HEK293 (cell line): Measurements from ENCODE around the gene UBAP2.

Source experiments
- CTCF ChIA-PET: fragments of 350-600 bp; formaldehyde crosslinking; extraction: SDS; loops from one replicate; lab custom pipeline; 2021; ENCODE audit warnings: antibody characterized with exemption; lab: Yijun Ruan, JAX
- POLR2A ChIA-PET: fragments of 300-600 bp; formaldehyde crosslinking; extraction: SDS; loops from one replicate; lab custom pipeline; 2020; ENCODE audit warnings: antibody characterized with exemption, inconsistent platforms; lab: Yijun Ruan, JAX
- H3K27ac ChIP-seq: fragments of 200-500 bp; sonication (Bioruptor generic); 2 replicates; pipeline ENCODE4 v1.5.1; 2014; ENCODE audit warnings: low read depth, low read length, control low read depth, inconsistent platforms; ENCODE audit errors: extremely low read depth
- H3K36me3 ChIP-seq, 2 experiments: fragments of 200-500 bp in 1 of 2; sonication (Bioruptor generic) in 1 of 2; 1 replicate in 1 of 2; 2 replicates in 1 of 2; pipeline ENCODE4 v1.5.1; 2014 to 2017; ENCODE audit warnings: inconsistent platforms in 2 of 2, low read length in 2 of 2; ENCODE audit not compliant: control insufficient read depth in 2 of 2, insufficient read depth in 1 of 2
- H3K4me1 ChIP-seq: fragments of 200-500 bp; sonication (Bioruptor generic); 2 replicates; pipeline ENCODE4 v1.5.1; 2014; ENCODE audit warnings: mild to moderate bottlenecking, low read length, inconsistent platforms; ENCODE audit not compliant: control insufficient read depth, insufficient read depth
- H3K4me3 ChIP-seq: 2 replicates; pipeline ENCODE4 v1.5.1; 2011; ENCODE audit warnings: low read depth, mild to moderate bottlenecking, control low read depth, low read length, moderate library complexity
- H3K9me3 ChIP-seq: fragments of 200-500 bp; sonication (Bioruptor generic); 2 replicates; pipeline ENCODE4 v1.5.1; 2014; ENCODE audit warnings: low read depth, low read length, inconsistent platforms; ENCODE audit not compliant: control insufficient read depth, insufficient read depth
- ELK4 ChIP-seq: IDR thresholded peaks from 2 replicates; pipeline ENCODE4 v1.6.1; 2011; ENCODE audit warnings: mild to moderate bottlenecking, low read depth, low read length, borderline replicate concordance
- GLIS2 ChIP-seq: fragments of 450-650 bp; formaldehyde crosslinking; IDR thresholded peaks from 2 replicates; pipeline ENCODE4 v1.5.1; 2016; ENCODE audit warnings: missing biosample characterization, missing genetic modification characterization
- IKZF3 ChIP-seq: fragments of 450-650 bp; IDR thresholded peaks from 2 replicates; pipeline ENCODE4 v1.5.0; 2018; ENCODE audit warnings: missing biosample characterization, mild to moderate bottlenecking, missing genetic modification characterization, moderate library complexity
- KLF16 ChIP-seq: fragments of 450-650 bp; formaldehyde crosslinking; IDR thresholded peaks from 2 replicates; pipeline ENCODE4 v1.5.1; 2017; ENCODE audit warnings: missing biosample characterization, missing genetic modification characterization
- MEIS1 ChIP-seq: sonication (generic); formaldehyde crosslinking; IDR thresholded peaks from 2 replicates; pipeline ENCODE4 v1.8.1; 2022; ENCODE audit warnings: missing genetic modification reagents, mild to moderate bottlenecking, borderline replicate concordance
- SALL2 ChIP-seq: fragments of 450-650 bp; formaldehyde crosslinking; IDR thresholded peaks from 2 replicates; pipeline ENCODE4 v1.5.0; 2017; ENCODE audit warnings: missing biosample characterization, mild to moderate bottlenecking, missing genetic modification characterization, borderline replicate concordance
- TSHZ1 ChIP-seq: fragments of 450-650 bp; formaldehyde crosslinking; IDR thresholded peaks from 2 replicates; pipeline ENCODE4 v1.5.1; 2016; ENCODE audit warnings: missing biosample characterization, missing genetic modification characterization, borderline replicate concordance
- ZBTB48 ChIP-seq: fragments of 450-650 bp; formaldehyde crosslinking; IDR thresholded peaks from 2 replicates; pipeline ENCODE4 v1.5.1; 2016; ENCODE audit warnings: missing biosample characterization, missing genetic modification characterization
- ZEB2 ChIP-seq: fragments of 450-650 bp; formaldehyde crosslinking; IDR thresholded peaks from 2 replicates; pipeline ENCODE4 v1.5.1; 2016; ENCODE audit warnings: missing biosample characterization, missing genetic modification characterization
- ZNF10 ChIP-seq: fragments of 450-650 bp; formaldehyde crosslinking; IDR thresholded peaks from 2 replicates; pipeline ENCODE4 v1.5.1; 2017; ENCODE audit warnings: missing biosample characterization, missing genetic modification characterization
- ZNF214 ChIP-seq: fragments of 450-650 bp; formaldehyde crosslinking; IDR thresholded peaks from 2 replicates; pipeline ENCODE4 v1.5.1; 2017; ENCODE audit warnings: missing biosample characterization, mild to moderate bottlenecking, missing genetic modification characterization, borderline replicate concordance
- ZNF311 ChIP-seq: fragments of 450-650 bp; formaldehyde crosslinking; IDR thresholded peaks from 2 replicates; pipeline ENCODE4 v1.5.1; 2017; ENCODE audit warnings: missing biosample characterization, missing genetic modification characterization, borderline replicate concordance
- ZNF501 ChIP-seq: fragments of 450-650 bp; formaldehyde crosslinking; IDR thresholded peaks from 2 replicates; pipeline ENCODE4 v1.5.1; 2016; ENCODE audit warnings: missing biosample characterization, missing genetic modification characterization
- ZNF514 ChIP-seq: fragments of 450-650 bp; formaldehyde crosslinking; IDR thresholded peaks from 2 replicates; pipeline ENCODE4 v1.5.1; 2016; ENCODE audit warnings: missing biosample characterization, missing genetic modification characterization
- ZNF549 ChIP-seq: fragments of 450-650 bp; IDR thresholded peaks from 2 replicates; pipeline ENCODE4 v1.5.1; 2018; ENCODE audit warnings: missing biosample characterization, missing genetic modification characterization, mild to moderate bottlenecking, inconsistent platforms, moderate library complexity
- ZNF747 ChIP-seq: fragments of 450-650 bp; formaldehyde crosslinking; IDR thresholded peaks from 2 replicates; pipeline ENCODE4 v1.5.1; 2016; ENCODE audit warnings: missing biosample characterization, missing genetic modification characterization
- TF ChIP-seq, protein P1 (sequence below): fragments of 450-650 bp; formaldehyde crosslinking; conservative IDR thresholded peaks from 2 replicates; pipeline ENCODE4 v1.5.1; 2016; ENCODE audit warnings: low read depth, missing biosample characterization, missing genetic modification characterization
- TF ChIP-seq, protein P2 (sequence below): fragments of 450-650 bp; formaldehyde crosslinking; IDR thresholded peaks from 2 replicates; pipeline ENCODE4 v1.5.1; 2016; ENCODE audit warnings: missing biosample characterization, missing genetic modification characterization, low read depth

Gene UBAP2

DNA sequence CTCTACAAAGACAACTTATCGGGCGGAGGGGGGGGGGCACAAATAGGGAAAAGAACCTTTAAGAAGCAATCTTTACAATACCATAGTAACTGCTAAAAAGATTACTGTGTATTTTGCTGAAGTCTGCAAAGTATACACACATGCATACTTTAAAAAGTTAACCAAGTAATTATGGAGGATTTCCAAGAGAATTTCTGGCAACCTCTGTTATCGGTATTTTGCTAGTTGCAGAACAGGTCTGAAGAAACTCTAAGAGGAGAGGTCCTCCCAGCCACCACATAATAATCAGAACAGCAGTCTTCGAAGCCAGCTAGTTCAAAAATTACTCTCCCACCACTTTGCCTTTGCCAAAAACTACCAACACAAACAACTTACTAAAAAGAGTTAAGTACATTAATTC lies 56.1 kb downstream of the UBAP2 start (continued):
- TF ChIP-seq, protein P1, sequence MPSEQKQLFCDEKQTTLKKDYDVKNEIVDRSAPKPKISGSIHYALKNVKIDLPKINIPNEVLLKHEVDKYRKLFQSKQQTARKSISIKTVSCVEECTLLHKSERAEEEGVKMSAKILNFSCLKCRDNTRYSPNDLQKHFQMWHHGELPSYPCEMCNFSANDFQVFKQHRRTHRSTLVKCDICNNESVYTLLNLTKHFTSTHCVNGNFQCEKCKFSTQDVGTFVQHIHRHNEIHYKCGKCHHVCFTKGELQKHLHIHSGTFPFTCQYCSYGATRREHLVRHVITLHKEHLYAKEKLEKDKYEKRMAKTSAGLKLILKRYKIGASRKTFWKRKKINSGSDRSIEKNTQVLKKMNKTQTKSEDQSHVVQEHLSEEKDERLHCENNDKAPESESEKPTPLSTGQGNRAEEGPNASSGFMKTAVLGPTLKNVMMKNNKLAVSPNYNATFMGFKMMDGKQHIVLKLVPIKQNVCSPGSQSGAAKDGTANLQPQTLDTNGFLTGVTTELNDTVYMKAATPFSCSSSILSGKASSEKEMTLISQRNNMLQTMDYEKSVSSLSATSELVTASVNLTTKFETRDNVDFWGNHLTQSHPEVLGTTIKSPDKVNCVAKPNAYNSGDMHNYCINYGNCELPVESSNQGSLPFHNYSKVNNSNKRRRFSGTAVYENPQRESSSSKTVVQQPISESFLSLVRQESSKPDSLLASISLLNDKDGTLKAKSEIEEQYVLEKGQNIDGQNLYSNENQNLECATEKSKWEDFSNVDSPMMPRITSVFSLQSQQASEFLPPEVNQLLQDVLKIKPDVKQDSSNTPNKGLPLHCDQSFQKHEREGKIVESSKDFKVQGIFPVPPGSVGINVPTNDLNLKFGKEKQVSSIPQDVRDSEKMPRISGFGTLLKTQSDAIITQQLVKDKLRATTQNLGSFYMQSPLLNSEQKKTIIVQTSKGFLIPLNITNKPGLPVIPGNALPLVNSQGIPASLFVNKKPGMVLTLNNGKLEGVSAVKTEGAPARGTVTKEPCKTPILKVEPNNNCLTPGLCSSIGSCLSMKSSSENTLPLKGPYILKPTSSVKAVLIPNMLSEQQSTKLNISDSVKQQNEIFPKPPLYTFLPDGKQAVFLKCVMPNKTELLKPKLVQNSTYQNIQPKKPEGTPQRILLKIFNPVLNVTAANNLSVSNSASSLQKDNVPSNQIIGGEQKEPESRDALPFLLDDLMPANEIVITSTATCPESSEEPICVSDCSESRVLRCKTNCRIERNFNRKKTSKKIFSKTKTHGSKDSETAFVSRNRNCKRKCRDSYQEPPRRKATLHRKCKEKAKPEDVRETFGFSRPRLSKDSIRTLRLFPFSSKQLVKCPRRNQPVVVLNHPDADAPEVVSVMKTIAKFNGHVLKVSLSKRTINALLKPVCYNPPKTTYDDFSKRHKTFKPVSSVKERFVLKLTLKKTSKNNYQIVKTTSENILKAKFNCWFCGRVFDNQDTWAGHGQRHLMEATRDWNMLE (tag by site-specific recombination): no peak
- TF ChIP-seq KLF16 (tag by site-specific recombination): no peak
- no peak for TF ChIP-seq MEIS1
- no peak for TF ChIP-seq ZNF514 (tag by site-specific recombination)
- TF ChIP-seq GLIS2: no peak

GRCh38 chr9:33988219-33988890 lies 60.3 kb downstream of the UBAP2 start:
- Histone ChIP-seq H3K4me3 (no peak overlapping the region), H3K27ac (no peak overlapping the region), H3K4me1 (no peaks in the 10 kb centered on the region), H3K36me3 (peaks cover 0 to 69% of the 10 kb centered on the region in 2 experiments), H3K9me3 (no peaks in the 10 kb centered on the region)
- POLR2A ChIA-PET: no interaction called here
- CTCF ChIA-PET: interaction anchor here (1.0 to 1.2 kb wide), 3 partner anchors 43 to 174 kb away, joined by 3 read pairs; no protein-coding TSS in a partner anchor
- TF ChIP-seq ZNF747 (no peak), ZBTB48 (no peak), ELK4 (no peak)
- TF ChIP-seq, all 188 proteins: peak for 0

GRCh38 chr9:33976414-33976813 lies 72.3 kb downstream of the UBAP2 start:
- ChIA-PET POLR2A (no interaction called here), CTCF (no interaction called here)
- H3K27ac ChIP-seq: no peak overlapping the region
- no peak overlapping the region for H3K4me3 ChIP-seq
- no peaks in the 10 kb centered on the region for H3K9me3 ChIP-seq
- TF ChIP-seq ZNF501 (tag by site-specific recombination) (no peak), TSHZ1 (tag by site-specific recombination) (no peak), ZNF549 (tag by site-specific recombination) (no peak), IKZF3 (tag by site-specific recombination) (no peak), ZNF10 (tag by site-specific recombination) (no peak), ZNF311 (tag by site-specific recombination) (no peak), SALL2 (no peak), ZNF214 (tag by site-specific recombination) (no peak), ZEB2 (tag by site-specific recombination) (no peak)
- TF ChIP-seq, protein P2, sequence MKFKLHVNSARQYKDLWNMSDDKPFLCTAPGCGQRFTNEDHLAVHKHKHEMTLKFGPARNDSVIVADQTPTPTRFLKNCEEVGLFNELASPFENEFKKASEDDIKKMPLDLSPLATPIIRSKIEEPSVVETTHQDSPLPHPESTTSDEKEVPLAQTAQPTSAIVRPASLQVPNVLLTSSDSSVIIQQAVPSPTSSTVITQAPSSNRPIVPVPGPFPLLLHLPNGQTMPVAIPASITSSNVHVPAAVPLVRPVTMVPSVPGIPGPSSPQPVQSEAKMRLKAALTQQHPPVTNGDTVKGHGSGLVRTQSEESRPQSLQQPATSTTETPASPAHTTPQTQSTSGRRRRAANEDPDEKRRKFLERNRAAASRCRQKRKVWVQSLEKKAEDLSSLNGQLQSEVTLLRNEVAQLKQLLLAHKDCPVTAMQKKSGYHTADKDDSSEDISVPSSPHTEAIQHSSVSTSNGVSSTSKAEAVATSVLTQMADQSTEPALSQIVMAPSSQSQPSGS: no peak
- peaks cover 18 to 43% of the 10 kb centered on the region in 2 experiments; a peak in 2 of 3 replicates for H3K36me3 ChIP-seq
- H3K4me1 ChIP-seq: no peaks in the 10 kb centered on the region
